Astrocyte (in vitro differentiated cells and primary cell): Measurements from ENCODE around the gene OAS3. TPM values are rescaled to one million over a fixed set of nuclear protein-coding genes. Genes with fewer than 3 reads are reported as not detected.
A peak's percentile ranks its signal among the peaks of the same experiment; 100 is the strongest.
"Not testable (repeated sequence)": the region's sequence is repeated elsewhere in the genome, so short reads cannot be mapped to it uniquely, and the experiment has no call there.

Experiments used
- DNase-seq: peaks from one replicate; pipeline ENCODE4 v3.0.0-alpha.2; 2010; ENCODE audit warnings: low read depth
- FAIRE-seq: peaks from 2 replicates; lab custom pipeline; 2011; peaks lifted over from hg19 to GRCh38; lab: Jason Lieb, UNC
- H2AFZ ChIP-seq: 2 replicates; pipeline ENCODE4 v1.6.0; 2012; ENCODE audit warnings: low read depth, low read length, inconsistent platforms
- H3K27ac ChIP-seq: 2 replicates; pipeline ENCODE4 v1.5.1; 2011; ENCODE audit warnings: low read depth, low read length, inconsistent platforms
- H3K27me3 ChIP-seq: 2 replicates; pipeline ENCODE4 v1.6.0; 2011; ENCODE audit warnings: low read length, inconsistent platforms; ENCODE audit not compliant: insufficient read depth
- H3K36me3 ChIP-seq: 2 replicates; pipeline ENCODE4 v1.5.1; 2011; ENCODE audit warnings: low read length, inconsistent platforms; ENCODE audit not compliant: insufficient read depth
- H3K4me1 ChIP-seq: 2 replicates; pipeline ENCODE4 v1.5.1; 2011; ENCODE audit warnings: low read length, inconsistent platforms; ENCODE audit not compliant: insufficient read depth
- H3K4me2 ChIP-seq: 2 replicates; pipeline ENCODE4 v1.6.0; 2012; ENCODE audit warnings: low read length, inconsistent platforms
- H3K4me3 ChIP-seq: 2 replicates; pipeline ENCODE4 v1.5.1; 2011; ENCODE audit warnings: low read depth, mild to moderate bottlenecking, low read length, inconsistent platforms; ENCODE audit not compliant: insufficient read depth
- H3K79me2 ChIP-seq: 2 replicates; pipeline ENCODE4 v1.6.0; 2012; ENCODE audit warnings: mild to moderate bottlenecking, low read length, inconsistent platforms; ENCODE audit not compliant: insufficient read depth
- H3K9ac ChIP-seq: 2 replicates; pipeline ENCODE4 v1.6.0; 2012; ENCODE audit warnings: mild to moderate bottlenecking, low read length, inconsistent platforms
- H3K9me3 ChIP-seq: 2 replicates; pipeline ENCODE4 v1.5.1; 2012; ENCODE audit warnings: low read depth, mild to moderate bottlenecking, low read length, inconsistent platforms; ENCODE audit not compliant: insufficient read depth
- H4K20me1 ChIP-seq: 2 replicates; pipeline ENCODE4 v1.6.0; 2012; ENCODE audit warnings: low read length, inconsistent platforms; ENCODE audit not compliant: insufficient read depth
- H3K27ac Mint-ChIP-seq: one replicate; pipeline ENCODE4 v1.8.0; 2021; ENCODE audit warnings: mild to moderate bottlenecking, mixed read lengths; ENCODE audit not compliant: unreplicated experiment
- H3K27me3 Mint-ChIP-seq: one replicate; pipeline ENCODE4 v1.8.0; 2021; ENCODE audit warnings: low read depth, mixed read lengths; ENCODE audit not compliant: unreplicated experiment
- H3K36me3 Mint-ChIP-seq: one replicate; pipeline ENCODE4 v1.8.0; 2021; ENCODE audit warnings: low read depth, mixed read lengths; ENCODE audit not compliant: unreplicated experiment
- H3K4me1 Mint-ChIP-seq: one replicate; pipeline ENCODE4 v1.8.0; 2021; ENCODE audit warnings: low read depth, mixed read lengths; ENCODE audit not compliant: unreplicated experiment
- H3K4me3 Mint-ChIP-seq: one replicate; pipeline ENCODE4 v1.8.0; 2021; ENCODE audit warnings: mild to moderate bottlenecking, moderate library complexity, mixed read lengths; ENCODE audit not compliant: unreplicated experiment
- H3K9me3 Mint-ChIP-seq: one replicate; pipeline ENCODE4 v1.8.0; 2021; ENCODE audit warnings: mild to moderate bottlenecking, mixed read lengths; ENCODE audit not compliant: unreplicated experiment
- EZH2 ChIP-seq: IDR thresholded peaks from 2 replicates; pipeline ENCODE4 v1.6.1; 2012; ENCODE audit warnings: mild to moderate bottlenecking, low read length, inconsistent platforms; ENCODE audit not compliant: insufficient read depth
- total RNA-seq: library from RNA; stranded (reverse); gene quantifications from 2 replicates; pipeline ENCODE4 v1.2.1, GENCODE V29; 2021
- TF ChIP-seq, protein P1 (sequence below): IDR thresholded peaks from 2 replicates; pipeline ENCODE4 v1.5.1; 2011; ENCODE audit warnings: low read depth, mild to moderate bottlenecking, inconsistent platforms, low read length, moderate library complexity; ENCODE audit not compliant: insufficient read depth

Gene OAS3
- total RNA-seq, 1 donor from 2014 or later: 33.8 TPM

DNA sequence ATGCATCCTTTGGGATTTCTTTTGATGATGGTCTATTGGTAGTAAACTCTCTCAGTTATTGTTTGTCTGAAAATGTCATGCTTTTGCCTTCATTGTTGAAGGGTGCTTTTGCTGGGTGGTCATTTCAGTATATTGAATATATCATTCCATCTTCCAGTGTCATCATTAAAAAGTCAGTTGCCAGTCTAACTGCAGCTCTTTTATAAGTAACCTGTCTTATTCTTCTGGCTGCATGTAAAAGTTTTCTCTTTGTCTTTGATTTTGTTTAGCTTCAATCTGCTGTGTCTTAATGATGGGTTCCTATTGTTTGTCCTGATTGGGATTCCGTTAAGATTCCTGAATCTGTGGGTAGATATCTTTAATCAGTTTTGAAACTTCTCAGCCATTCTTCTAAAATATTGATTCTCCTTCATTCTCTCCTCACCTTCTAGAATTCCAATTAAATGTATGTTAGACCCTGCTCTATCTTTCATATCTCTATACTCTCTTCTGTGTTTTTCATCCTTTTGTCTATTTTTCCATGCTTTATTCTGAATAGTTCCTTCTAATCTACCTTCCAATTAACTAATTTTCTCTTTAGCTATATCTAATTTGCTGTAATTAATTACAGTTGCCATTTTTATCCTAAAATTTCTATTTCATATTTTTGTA lies 25.1 kb upstream of the OAS3 start:
- no peak overlapping the region for H3K4me3 ChIP-seq
- H3K36me3 Mint-ChIP-seq: peaks cover 77% of the 10 kb centered on the region
- TF ChIP-seq EZH2: no peak
- TF ChIP-seq, protein P1, sequence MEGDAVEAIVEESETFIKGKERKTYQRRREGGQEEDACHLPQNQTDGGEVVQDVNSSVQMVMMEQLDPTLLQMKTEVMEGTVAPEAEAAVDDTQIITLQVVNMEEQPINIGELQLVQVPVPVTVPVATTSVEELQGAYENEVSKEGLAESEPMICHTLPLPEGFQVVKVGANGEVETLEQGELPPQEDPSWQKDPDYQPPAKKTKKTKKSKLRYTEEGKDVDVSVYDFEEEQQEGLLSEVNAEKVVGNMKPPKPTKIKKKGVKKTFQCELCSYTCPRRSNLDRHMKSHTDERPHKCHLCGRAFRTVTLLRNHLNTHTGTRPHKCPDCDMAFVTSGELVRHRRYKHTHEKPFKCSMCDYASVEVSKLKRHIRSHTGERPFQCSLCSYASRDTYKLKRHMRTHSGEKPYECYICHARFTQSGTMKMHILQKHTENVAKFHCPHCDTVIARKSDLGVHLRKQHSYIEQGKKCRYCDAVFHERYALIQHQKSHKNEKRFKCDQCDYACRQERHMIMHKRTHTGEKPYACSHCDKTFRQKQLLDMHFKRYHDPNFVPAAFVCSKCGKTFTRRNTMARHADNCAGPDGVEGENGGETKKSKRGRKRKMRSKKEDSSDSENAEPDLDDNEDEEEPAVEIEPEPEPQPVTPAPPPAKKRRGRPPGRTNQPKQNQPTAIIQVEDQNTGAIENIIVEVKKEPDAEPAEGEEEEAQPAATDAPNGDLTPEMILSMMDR: no peak

DNA sequence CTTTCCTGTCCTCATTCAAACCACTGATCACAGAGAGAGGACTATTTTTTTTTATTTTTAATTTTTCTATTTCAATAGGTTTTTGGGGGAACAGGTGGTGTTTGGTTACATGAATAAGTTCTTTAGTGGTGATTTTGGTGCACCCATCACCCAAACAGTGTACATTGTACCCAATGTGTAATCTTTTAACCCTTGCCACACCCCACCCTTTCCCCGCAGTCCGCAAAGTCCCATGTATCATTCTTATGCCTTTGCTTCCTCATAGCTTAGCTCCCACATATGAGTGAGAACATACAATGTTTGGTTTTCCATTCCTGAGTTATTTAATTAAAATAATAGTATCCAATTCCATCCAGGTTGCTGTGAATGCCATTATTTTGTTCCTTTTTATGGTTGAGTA lies 24.4 kb upstream of the OAS3 start:
- FAIRE-seq, H3K9me3 ChIP-seq, H3K36me3 ChIP-seq, H3K4me2 ChIP-seq, H3K27ac ChIP-seq, H4K20me1 ChIP-seq, H3K27me3 Mint-ChIP-seq, H3K79me2 ChIP-seq, DNase-seq, H3K4me3 Mint-ChIP-seq, H3K27me3 ChIP-seq, H2AFZ ChIP-seq, H3K27ac Mint-ChIP-seq, H3K4me1 Mint-ChIP-seq, H3K9ac ChIP-seq, H3K4me1 ChIP-seq, H3K4me3 ChIP-seq: not testable (repeated sequence)
- Mint-ChIP-seq H3K36me3 (peaks cover 78% of the 10 kb centered on the region), H3K9me3 (peaks cover 28% of the 10 kb centered on the region)

More for the DNA sequence above, 25.1 kb upstream of the OAS3 start:
- Histone ChIP-seq H3K27ac (no peak overlapping the region), H3K27me3 (peaks cover 5% of the 10 kb centered on the region), H3K9me3 (no peaks in the 10 kb centered on the region), H3K4me1 (no peaks in the 10 kb centered on the region), H2AFZ (no peak overlapping the region), H3K36me3 (no peaks in the 10 kb centered on the region), H3K4me2 (no peak overlapping the region), H3K79me2 (no peaks in the 10 kb centered on the region), H4K20me1 (no peaks in the 10 kb centered on the region), H3K9ac (no peak overlapping the region)
- H3K27ac Mint-ChIP-seq: no peak overlapping the region
- peaks cover 8% of the 10 kb centered on the region for H3K4me1 Mint-ChIP-seq
- DNase-seq (no peak), FAIRE-seq (no peak)
- no peaks in the 10 kb centered on the region for H3K27me3 Mint-ChIP-seq
- peak overlapping the region; percentile 10 for H3K4me3 Mint-ChIP-seq
- H3K9me3 Mint-ChIP-seq: peaks cover 31% of the 10 kb centered on the region

- no peaks in the 10 kb centered on the region for H3K4me1 ChIP-seq
- Mint-ChIP-seq H3K4me1 (peaks cover 3% of the 10 kb centered on the region), H3K27ac (no peak overlapping the region), H3K36me3 (peaks cover 77% of the 10 kb centered on the region), H3K27me3 (peaks cover 3% of the 10 kb centered on the region), H3K4me3 (no peak overlapping the region), H3K9me3 (peaks cover 21% of the 10 kb centered on the region)
- H3K36me3 ChIP-seq: no peaks in the 10 kb centered on the region
- H4K20me1 ChIP-seq: no peaks in the 10 kb centered on the region
- H3K4me3 ChIP-seq: no peak overlapping the region
- no peak overlapping the region for H3K27ac ChIP-seq
- FAIRE-seq (no peak), DNase-seq (no peak)
- H3K79me2 ChIP-seq: no peaks in the 10 kb centered on the region
- H3K9ac ChIP-seq: no peak overlapping the region
- no peak overlapping the region for H3K4me2 ChIP-seq
- H3K9me3 ChIP-seq: no peaks in the 10 kb centered on the region
- peaks cover 5% of the 10 kb centered on the region for H3K27me3 ChIP-seq
- TF ChIP-seq, protein P1: no peak
- TF ChIP-seq EZH2: no peak
- H2AFZ ChIP-seq: no peak overlapping the region
These were observed 22.0 kb upstream of the OAS3 start for GRCh38 chr12:112916270-112916669.
